HG03045 (cell line): ENCODE measurements around the gene ETAA1.
A peak's percentile ranks its signal among the peaks of the same experiment; 100 is the strongest.

Source experiments
- ATAC-seq: cut with Tn5 transposase; IDR thresholded peaks from one replicate; pipeline ENCODE4 v1.9.1; 2021; ENCODE audit warnings: mild to moderate bottlenecking, moderate library complexity; ENCODE audit not compliant: unreplicated experiment

The ETAA1 gene

GRCh38 chr2:67397143-67397986, at the start of gene ETAA1:
ETAA1 (plus strand) TSS chr2:67397333; CDS start chr2:67397449, 116 bp downstream.
- peak; percentile 100 for ATAC-seq

GRCh38 chr2:67366832-67367412, 30.2 kb upstream of the ETAA1 start:
- no peak for ATAC-seq

- no peak for ATAC-seq
These were observed 22.7 kb upstream of the ETAA1 start for GRCh38 chr2:67374481-67374880.

- ATAC-seq, result no peak
These were observed 22.2 kb upstream of the ETAA1 start for GRCh38 chr2:67374949-67375348.

GRCh38 chr2:67378555-67378954, 18.6 kb upstream of the ETAA1 start:
- ATAC-seq, result no peak

GRCh38 chr2:67379048-67379447, 18.1 kb upstream of the ETAA1 start:
- ATAC-seq, result no peak

- ATAC-seq, result no peak
These were observed 12.9 kb upstream of the ETAA1 start for GRCh38 chr2:67384123-67384822.

GRCh38 chr2:67388680-67389079, 8.5 kb upstream of the ETAA1 start:
- no peak for ATAC-seq

GRCh38 chr2:67389286-67389685, 7.8 kb upstream of the ETAA1 start:
- no peak for ATAC-seq

GRCh38 chr2:67389788-67390187, 7.3 kb upstream of the ETAA1 start:
- ATAC-seq, result no peak

- ATAC-seq, result no peak
These were observed 3.9 kb upstream of the ETAA1 start for GRCh38 chr2:67393237-67393636.

GRCh38 chr2:67394734-67395133, 2.4 kb upstream of the ETAA1 start:
- ATAC-seq, result no peak

GRCh38 chr2:67399144-67399543, 2.0 kb downstream of the ETAA1 start:
- ATAC-seq, result no peak

- no peak for ATAC-seq
These were observed 2.8 kb downstream of the ETAA1 start for GRCh38 chr2:67399831-67400489.

GRCh38 chr2:67400560-67401485, 3.7 kb downstream of the ETAA1 start:
- no peak for ATAC-seq

- ATAC-seq, result no peak
These were observed 11.2 kb downstream of the ETAA1 start for GRCh38 chr2:67408346-67408745.

- ATAC-seq, result no peak
These were observed 15.3 kb downstream of the ETAA1 start for GRCh38 chr2:67412424-67412823.

GRCh38 chr2:67414867-67415266, 17.7 kb downstream of the ETAA1 start:
- no peak for ATAC-seq

GRCh38 chr2:67416136-67416535, 19.0 kb downstream of the ETAA1 start:
- ATAC-seq, result no peak

GRCh38 chr2:67423489-67423888, 26.4 kb downstream of the ETAA1 start:
- no peak for ATAC-seq
